WTC11 (cell line): ENCODE data around the gene OXSR1. TPM values are rescaled to one million over a fixed set of nuclear protein-coding genes. Genes with fewer than 3 reads are reported as not detected.

ENCODE experiments used
- ATAC-seq: fragments of 200-7000 bp; cut with Tn5 transposase; 2 replicates; pipeline ENCODE4 v1.10.0; 2021; ENCODE audit warnings: mild to moderate bottlenecking, moderate library complexity
- CTCF ChIA-PET: fragments of 300-600 bp; sonication (Branson Sonifier 250); formaldehyde crosslinking; loops from one replicate; lab custom pipeline; 2021; ENCODE audit warnings: antibody characterized with exemption; lab: Charles Lee
- POLR2A ChIA-PET: fragments of 350-600 bp; sonication (Branson Sonifier 250); formaldehyde crosslinking; loops from one replicate; lab custom pipeline; 2021; ENCODE audit warnings: antibody characterized with exemption; lab: Charles Lee
- DNase-seq: peaks from one replicate; pipeline ENCODE4 v3.0.0; 2021; ENCODE audit warnings: low spot score
- H3K27ac Mint-ChIP-seq: 2 replicates; pipeline ENCODE4 v1.8.0; 2021; ENCODE audit warnings: mixed read lengths
- H3K27me3 Mint-ChIP-seq: 2 replicates; pipeline ENCODE4 v1.8.0; 2021; ENCODE audit warnings: low read depth, mild to moderate bottlenecking, moderate library complexity, mixed read lengths
- H3K36me3 Mint-ChIP-seq: 2 replicates; pipeline ENCODE4 v1.8.0; 2021; ENCODE audit warnings: mixed read lengths
- H3K4me1 Mint-ChIP-seq: 2 replicates; pipeline ENCODE4 v1.8.0; 2022; ENCODE audit warnings: mixed read lengths
- H3K4me3 Mint-ChIP-seq: 2 replicates; pipeline ENCODE4 v1.8.0; 2021; ENCODE audit warnings: mild to moderate bottlenecking, moderate library complexity, mixed read lengths
- H3K9me3 Mint-ChIP-seq: 2 replicates; pipeline ENCODE4 v1.8.0; 2021; ENCODE audit warnings: mixed read lengths
- ATF1 ChIP-seq: sonication (generic); formaldehyde crosslinking; IDR thresholded peaks from 2 replicates; pipeline ENCODE4 v1.8.1; 2023; ENCODE audit warnings: mild to moderate bottlenecking, moderate library complexity, missing genetic modification reagents
- CREB1 ChIP-seq: sonication (generic); formaldehyde crosslinking; IDR thresholded peaks from 2 replicates; pipeline ENCODE4 v1.8.0; 2023; ENCODE audit warnings: mild to moderate bottlenecking, missing genetic modification reagents
- E2F5 ChIP-seq: sonication (generic); formaldehyde crosslinking; IDR thresholded peaks from 2 replicates; pipeline ENCODE4 v1.8.1; 2022; ENCODE audit warnings: mild to moderate bottlenecking, moderate library complexity, missing genetic modification reagents
- ERG ChIP-seq: fragments of 250-450 bp; sonication (Bioruptor Pico); IDR thresholded peaks from 2 replicates; pipeline ENCODE4 v1.8.0; 2021; ENCODE audit warnings: mild to moderate bottlenecking
- FOXJ3 ChIP-seq: sonication (generic); formaldehyde crosslinking; IDR thresholded peaks from 2 replicates; pipeline ENCODE4 v1.9.0; 2021; ENCODE audit warnings: missing genetic modification reagents, mild to moderate bottlenecking, borderline replicate concordance
- FOXK1 ChIP-seq: sonication (generic); formaldehyde crosslinking; IDR thresholded peaks from 2 replicates; pipeline ENCODE4 v1.8.0; 2022; ENCODE audit warnings: mild to moderate bottlenecking, moderate library complexity, missing genetic modification reagents
- GRHL2 ChIP-seq: fragments of 250-450 bp; sonication (Bioruptor Pico); IDR thresholded peaks from 2 replicates; pipeline ENCODE4 v1.8.0; 2022; ENCODE audit warnings: mild to moderate bottlenecking, moderate library complexity; ENCODE audit not compliant: insufficient replicate concordance, severe bottlenecking
- HMGXB4 ChIP-seq: sonication (generic); formaldehyde crosslinking; IDR thresholded peaks from 2 replicates; pipeline ENCODE4 v1.8.1; 2023; ENCODE audit warnings: mild to moderate bottlenecking, moderate library complexity, missing genetic modification reagents
- JUN ChIP-seq: sonication (generic); formaldehyde crosslinking; IDR thresholded peaks from 2 replicates; pipeline ENCODE4 v1.8.0; 2023; ENCODE audit warnings: mild to moderate bottlenecking, missing genetic modification reagents
- MAX ChIP-seq: sonication (generic); formaldehyde crosslinking; IDR thresholded peaks from 2 replicates; pipeline ENCODE4 v1.8.0; 2022; ENCODE audit warnings: mild to moderate bottlenecking, missing genetic modification reagents
- NFE2L1 ChIP-seq: sonication (generic); formaldehyde crosslinking; IDR thresholded peaks from 2 replicates; pipeline ENCODE4 v1.8.1; 2023; ENCODE audit warnings: missing genetic modification reagents
- NR2C2 ChIP-seq: sonication (generic); formaldehyde crosslinking; IDR thresholded peaks from 2 replicates; pipeline ENCODE4 v1.8.0; 2022; ENCODE audit warnings: mild to moderate bottlenecking, missing genetic modification reagents
- PRDM15 ChIP-seq: sonication (generic); formaldehyde crosslinking; IDR thresholded peaks from 2 replicates; pipeline ENCODE4 v1.8.0; 2022; ENCODE audit warnings: missing genetic modification reagents
- ZMAT4 ChIP-seq: fragments of 250-450 bp; sonication (Bioruptor Pico); IDR thresholded peaks from 2 replicates; pipeline ENCODE4 v1.9.0; 2021; ENCODE audit warnings: mild to moderate bottlenecking
- ZNF232 ChIP-seq: sonication (generic); formaldehyde crosslinking; IDR thresholded peaks from 2 replicates; pipeline ENCODE4 v1.8.0; 2022; ENCODE audit warnings: mild to moderate bottlenecking, missing genetic modification reagents
- ZNF317 ChIP-seq: sonication (generic); formaldehyde crosslinking; IDR thresholded peaks from 2 replicates; pipeline ENCODE4 v1.8.1; 2023; ENCODE audit warnings: low read depth, mild to moderate bottlenecking, moderate library complexity, missing genetic modification reagents, borderline replicate concordance
- ZNF425 ChIP-seq: fragments of 250-450 bp; sonication (Bioruptor Pico); conservative IDR thresholded peaks from 2 replicates; pipeline ENCODE4 v1.9.0; 2021; ENCODE audit warnings: mild to moderate bottlenecking
- ZNF532 ChIP-seq: fragments of 250-450 bp; sonication (Bioruptor Pico); IDR thresholded peaks from 2 replicates; pipeline ENCODE4 v1.9.0; 2021; ENCODE audit warnings: mild to moderate bottlenecking, borderline replicate concordance
- total RNA-seq: library from RNA; stranded (reverse); gene quantifications from 3 replicates; pipeline ENCODE4 v1.2.3, GENCODE V29; 2021

OXSR1 gene
- total RNA-seq, 1 experiment from 2014 or later = 50.6 TPM

GRCh38 chr3:38254872-38255271, 89.5 kb downstream of the OXSR1 start (continued):
- TF ChIP-seq ZNF532 (CRISPR knock-in tag) = no peak
- TF ChIP-seq JUN (CRISPR knock-in tag) = no peak
- TF ChIP-seq HMGXB4 (CRISPR knock-in tag) = no peak
- TF ChIP-seq ERG (CRISPR knock-in tag) = no peak
- TF ChIP-seq PRDM15 (CRISPR knock-in tag) = no peak
- TF ChIP-seq FOXJ3 (CRISPR knock-in tag) = no peak
- TF ChIP-seq ZNF232 (CRISPR knock-in tag) = no peak
- TF ChIP-seq MAX (CRISPR knock-in tag) = no peak
- TF ChIP-seq, all 79 proteins: peak for 0

- POLR2A ChIA-PET = no interaction called here
- no peak for ATAC-seq
- TF ChIP-seq CREB1 (no peak), FOXK1 (no peak), NFE2L1 (no peak), ZNF317 (no peak), E2F5 (no peak), NR2C2 (CRISPR knock-in tag) (no peak), ZNF425 (no peak), GRHL2 (no peak), ZMAT4 (CRISPR knock-in tag) (no peak), ATF1 (CRISPR knock-in tag) (no peak)
Observed at GRCh38 chr3:38255627-38256026, 90.3 kb downstream of the OXSR1 start.

More at GRCh38 chr3:38255627-38256026, 90.3 kb downstream of the OXSR1 start:
- CTCF ChIA-PET = interaction anchor here (1.0 kb wide), 1 partner anchor 91 kb away, joined by 3 read pairs; no protein-coding TSS in a partner anchor
- DNase-seq = no peak
- Mint-ChIP-seq H3K4me1 (peaks cover 5% of the 10 kb centered on the region; the same call in 1 of the 2 replicates), H3K27ac (no peak overlapping the region; the same call in 1 of the 2 replicates), H3K27me3 (no peaks in the 10 kb centered on the region), H3K9me3 (no peaks in the 10 kb centered on the region), H3K36me3 (peaks cover 42% of the 10 kb centered on the region), H3K4me3 (no peak overlapping the region)
